B cell (primary cell): ENCODE data around the gene RNF10. TPM values are rescaled to one million over a fixed set of nuclear protein-coding genes. Genes with fewer than 3 reads are reported as not detected.

Experiments used
- ATAC-seq: fragments of 200-7000 bp; cut with Tn5 transposase; one replicate; pipeline ENCODE4 v1.10.0; 2021; ENCODE audit warnings: low read depth, mild to moderate bottlenecking, moderate number of reproducible peaks, moderate library complexity
- CTCF ChIA-PET: fragments of 350-600 bp; sonication (Branson Sonifier 250); formaldehyde crosslinking; loops from one replicate; lab custom pipeline; 2021; ENCODE audit warnings: antibody characterized with exemption, inconsistent platforms; lab: Charles Lee
- POLR2A ChIA-PET: fragments of 350-600 bp; sonication (Branson Sonifier 250); formaldehyde crosslinking; loops from one replicate; lab custom pipeline; 2021; ENCODE audit warnings: antibody characterized with exemption; lab: Charles Lee
- DNase-seq: peaks from one replicate; pipeline ENCODE4 v3.0.0; 2013
- H2AFZ ChIP-seq: 2 replicates; pipeline ENCODE4 v1.6.1; 2012; ENCODE audit warnings: mild to moderate bottlenecking, low read depth, low read length; ENCODE audit not compliant: insufficient read depth, poor library complexity, severe bottlenecking
- H3K27ac ChIP-seq, 2 donors: 1 replicate in 1 of 2; 2 replicates in 1 of 2; pipeline ENCODE4 v1.5.1; 2012 to 2013; ENCODE audit warnings: low read length in 2 of 2, mild to moderate bottlenecking in 2 of 2, moderate library complexity in 1 of 2
- H3K27me3 ChIP-seq, 4 experiments: fragments of 200-600 bp in 1 of 4; sonication (generic) in 1 of 4; replicated peaks in 1 of 4; 1 replicate in 2 of 4; 2 replicates in 2 of 4; pipeline versions ENCODE4 v1.6.1 to v1.7.0; 2013 to 2016; ENCODE audit warnings: low read length in 3 of 4, mild to moderate bottlenecking in 2 of 4, mixed read lengths in 1 of 4, moderate library complexity in 1 of 4; ENCODE audit not compliant: insufficient read depth in 4 of 4, control insufficient read depth in 3 of 4; ENCODE audit errors: control extremely low read depth in 1 of 4
- H3K36me3 ChIP-seq, 2 experiments: replicated peaks in 1 of 2; 1 replicate in 1 of 2; 2 replicates in 1 of 2; pipeline versions ENCODE4 v1.6.1 to v1.7.1; 2013; ENCODE audit warnings: low read length in 1 of 2; ENCODE audit not compliant: insufficient read depth in 2 of 2, control insufficient read depth in 1 of 2; ENCODE audit errors: control extremely low read depth in 1 of 2, extremely low read depth in 1 of 2
- H3K4me1 ChIP-seq, 2 donors: fragments of 200-600 bp in 1 of 2; sonication (generic) in 1 of 2; 1 replicate in 1 of 2; 2 replicates in 1 of 2; pipeline versions ENCODE4 v1.5.1 to v1.6.1; 2013 to 2017; ENCODE audit warnings: low read length in 2 of 2; ENCODE audit not compliant: control insufficient read depth in 2 of 2, insufficient read depth in 2 of 2
- H3K4me2 ChIP-seq: replicated peaks from 2 replicates; pipeline ENCODE3; 2012; ENCODE audit warnings: mild to moderate bottlenecking, low read depth, low read length; ENCODE audit not compliant: poor library complexity, severe bottlenecking
- H3K4me3 ChIP-seq, 5 experiments: fragments of 200-600 bp in 1 of 5; sonication (generic) in 1 of 5; 1 replicate in 3 of 5; 2 replicates in 2 of 5; pipeline versions ENCODE4 v1.5.1 to v1.7.0; 2011 to 2016; ENCODE audit warnings: low read length in 4 of 5, mild to moderate bottlenecking in 4 of 5, low read depth in 2 of 5, control low read depth in 1 of 5, moderate library complexity in 1 of 5; ENCODE audit not compliant: insufficient read depth in 1 of 5; ENCODE audit errors: control extremely low read depth in 1 of 5, extremely low read depth in 1 of 5
- H3K79me2 ChIP-seq: fragments of 200-600 bp; sonication (generic); one replicate; pipeline ENCODE4 v1.6.0; 2016; ENCODE audit warnings: low read length; ENCODE audit not compliant: control insufficient read depth, insufficient read depth
- H3K9ac ChIP-seq: fragments of 200-600 bp; sonication (generic); 2 replicates; pipeline ENCODE4 v1.6.1; 2017; ENCODE audit warnings: mild to moderate bottlenecking, low read length, moderate library complexity
- H3K9me3 ChIP-seq, 3 donors: one replicate each; pipeline versions ENCODE4 v1.6.1 to v1.7.1; 2013; ENCODE audit warnings: low read length in 2 of 3; ENCODE audit not compliant: control insufficient read depth in 2 of 3, insufficient read depth in 1 of 3; ENCODE audit errors: control extremely low read depth in 1 of 3
- H4K20me1 ChIP-seq: 2 replicates; pipeline ENCODE4 v1.6.0; 2012; ENCODE audit warnings: mild to moderate bottlenecking, low read length; ENCODE audit not compliant: insufficient read depth, control insufficient read depth, poor library complexity, severe bottlenecking
- H3K27ac Mint-ChIP-seq: one replicate; pipeline ENCODE4 v1.8.0; 2021; ENCODE audit warnings: mixed read lengths
- H3K27me3 Mint-ChIP-seq: one replicate; pipeline ENCODE4 v1.8.0; 2021; ENCODE audit warnings: mixed read lengths
- H3K4me1 Mint-ChIP-seq: one replicate; pipeline ENCODE4 v1.8.0; 2021; ENCODE audit warnings: mixed read lengths
- H3K4me3 Mint-ChIP-seq: one replicate; pipeline ENCODE4 v1.8.0; 2021; ENCODE audit warnings: mixed read lengths
- H3K9me3 Mint-ChIP-seq: one replicate; pipeline ENCODE4 v1.8.0; 2022; ENCODE audit warnings: mixed read lengths; ENCODE audit not compliant: insufficient read depth
- EZH2 ChIP-seq: IDR thresholded peaks from 2 replicates; pipeline ENCODE4 v1.6.1; 2012; ENCODE audit warnings: borderline replicate concordance, low read depth, mild to moderate bottlenecking, moderate library complexity, low read length; ENCODE audit not compliant: insufficient read depth, poor library complexity, severe bottlenecking
- WGBS: methylation state at CpG from one replicate; pipeline ENCODE4 v1.1.5; 2013; ENCODE audit warnings: missing lambda C conversion rate; ENCODE audit not compliant: insufficient coverage; 5-methylcytosine and 5-hydroxymethylcytosine counted together
- intact Hi-C: fragments of 100-400 bp; cut with micrococcal nuclease; formaldehyde crosslinking; loops from one replicate; pipeline ENCODE4 v1.10.0; 2022
- polyA plus RNA-seq: library from polyadenylated mRNA; depleted of rRNA; stranded (reverse); fragments of >200 nt; gene quantifications from 2 replicates; pipeline ENCODE4 v1.2.3, GENCODE V29; 2012
- total RNA-seq, 2 donors: library from RNA; stranded (reverse); fragments of 120-200 nt in 1 of 2; gene quantifications; 1 replicate in 1 of 2; 2 replicates in 1 of 2; pipeline versions ENCODE4 v1.2.3 to v1.2.4, GENCODE V29; 2013 to 2022
- TF ChIP-seq, protein P1 (sequence below): fragments of 200-600 bp; IDR thresholded peaks from one replicate; pipeline ENCODE4 v1.8.0; 2022; ENCODE audit warnings: antibody characterized with exemption, mild to moderate bottlenecking

RNF10 gene
- total and polyA plus RNA-seq, 2 donors (not counting 1 experiment from before 2014, with no cell fraction given), result 163 to 236 TPM

- Histone ChIP-seq H3K9ac (no peak overlapping the region), H2AFZ (no peak overlapping the region), H3K4me3 (no peak overlapping the region), H3K4me1 (no peaks in the 10 kb centered on the region), H3K79me2 (no peaks in the 10 kb centered on the region), H3K36me3 (peaks cover 0 to 1% of the 10 kb centered on the region in 2 experiments), H3K9me3 (no peaks in the 10 kb centered on the region), H4K20me1 (no peaks in the 10 kb centered on the region), H3K27me3 (no peaks in the 10 kb centered on the region), H3K27ac (no peak overlapping the region), H3K4me2 (no peak overlapping the region)
- Mint-ChIP-seq H3K27ac (no peak overlapping the region), H3K27me3 (no peaks in the 10 kb centered on the region), H3K9me3 (no peaks in the 10 kb centered on the region), H3K4me1 (peaks cover 4% of the 10 kb centered on the region), H3K4me3 (no peak overlapping the region)
- ChIA-PET POLR2A (no interaction called here), CTCF (no interaction called here)
- TF ChIP-seq, protein P1, sequence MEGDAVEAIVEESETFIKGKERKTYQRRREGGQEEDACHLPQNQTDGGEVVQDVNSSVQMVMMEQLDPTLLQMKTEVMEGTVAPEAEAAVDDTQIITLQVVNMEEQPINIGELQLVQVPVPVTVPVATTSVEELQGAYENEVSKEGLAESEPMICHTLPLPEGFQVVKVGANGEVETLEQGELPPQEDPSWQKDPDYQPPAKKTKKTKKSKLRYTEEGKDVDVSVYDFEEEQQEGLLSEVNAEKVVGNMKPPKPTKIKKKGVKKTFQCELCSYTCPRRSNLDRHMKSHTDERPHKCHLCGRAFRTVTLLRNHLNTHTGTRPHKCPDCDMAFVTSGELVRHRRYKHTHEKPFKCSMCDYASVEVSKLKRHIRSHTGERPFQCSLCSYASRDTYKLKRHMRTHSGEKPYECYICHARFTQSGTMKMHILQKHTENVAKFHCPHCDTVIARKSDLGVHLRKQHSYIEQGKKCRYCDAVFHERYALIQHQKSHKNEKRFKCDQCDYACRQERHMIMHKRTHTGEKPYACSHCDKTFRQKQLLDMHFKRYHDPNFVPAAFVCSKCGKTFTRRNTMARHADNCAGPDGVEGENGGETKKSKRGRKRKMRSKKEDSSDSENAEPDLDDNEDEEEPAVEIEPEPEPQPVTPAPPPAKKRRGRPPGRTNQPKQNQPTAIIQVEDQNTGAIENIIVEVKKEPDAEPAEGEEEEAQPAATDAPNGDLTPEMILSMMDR, result no peak
- TF ChIP-seq EZH2, result no peak
- 97% methylated on average over 9 of the region's 9 CpGs for WGBS
- no peak for ATAC-seq
- intact Hi-C loops, result no loop called here
- no peak for DNase-seq
These were observed 11.6 kb upstream of the RNF10 start for GRCh38 chr12:120522568-120522967.

- H3K9ac ChIP-seq, result peak within 1 kb of the TSS; percentile 75
- H2AFZ ChIP-seq, result peak within 1 kb of the TSS; percentile 98
- peak within 1 kb of the TSS; percentile 75 to 86 for H3K27ac ChIP-seq
- intact Hi-C loops, result loop anchor here (1.0 to 2.0 kb wide), 3 partner anchors 34 to 600 kb away; partner anchors contain the start of gene SRSF9
- H3K79me2 ChIP-seq, result peaks cover 20% of the 10 kb centered on the region
- no peaks in the 10 kb centered on the region for H4K20me1 ChIP-seq
- H3K9me3 ChIP-seq, result no peaks in the 10 kb centered on the region
- H3K27ac Mint-ChIP-seq, result peak within 1 kb of the TSS; percentile 99
- no peaks in the 10 kb centered on the region for H3K27me3 ChIP-seq
- peaks cover 0 to 1% of the 10 kb centered on the region in 2 experiments for H3K36me3 ChIP-seq
- H3K9me3 Mint-ChIP-seq, result no peaks in the 10 kb centered on the region
- DNase-seq (peak; percentile 89), ATAC-seq (peak; percentile 99)
- H3K4me3 Mint-ChIP-seq, result peak within 1 kb of the TSS; percentile 100
- H3K4me2 ChIP-seq, result peak within 1 kb of the TSS; percentile 82
- H3K4me3 ChIP-seq, result peak within 1 kb of the TSS; percentile 69 to 93 (median 88)
- peaks cover 23% of the 10 kb centered on the region for H3K4me1 Mint-ChIP-seq
- no peaks in the 10 kb centered on the region for H3K27me3 Mint-ChIP-seq
- no peak for TF ChIP-seq EZH2
- TF ChIP-seq, protein P1, result no peak
- CTCF ChIA-PET, result interaction anchor here (0.6 to 1.6 kb wide), 4 partner anchors 11 to 375 kb away, joined by 3 to 8 read pairs (median 3); partner anchors contain the start of genes DYNLL1 and SPPL3
- POLR2A ChIA-PET, result interaction anchor here (1.1 kb wide), 1 partner anchor 52 kb away, joined by 6 read pairs; the partner anchor contains the start of gene POP5
- peaks cover 8 to 17% of the 10 kb centered on the region in 2 donors for H3K4me1 ChIP-seq
- under 1% methylated on average over 38 of the region's 38 CpGs for WGBS
These were observed 5.2 kb upstream of the RNF10 start, which contains the start of gene COQ5 for GRCh38 chr12:120528861-120529525. TSS of gene COQ5 (minus strand) at chr12:120529158. CDS start at chr12:120529141, 17 bp downstream.
